ENCODE results near the gene RAB7A.

GRCh38 chr3:128760881-128761280 lies 34.9 kb downstream of the RAB7A start:
- TF ChIP-seq, protein P1, sequence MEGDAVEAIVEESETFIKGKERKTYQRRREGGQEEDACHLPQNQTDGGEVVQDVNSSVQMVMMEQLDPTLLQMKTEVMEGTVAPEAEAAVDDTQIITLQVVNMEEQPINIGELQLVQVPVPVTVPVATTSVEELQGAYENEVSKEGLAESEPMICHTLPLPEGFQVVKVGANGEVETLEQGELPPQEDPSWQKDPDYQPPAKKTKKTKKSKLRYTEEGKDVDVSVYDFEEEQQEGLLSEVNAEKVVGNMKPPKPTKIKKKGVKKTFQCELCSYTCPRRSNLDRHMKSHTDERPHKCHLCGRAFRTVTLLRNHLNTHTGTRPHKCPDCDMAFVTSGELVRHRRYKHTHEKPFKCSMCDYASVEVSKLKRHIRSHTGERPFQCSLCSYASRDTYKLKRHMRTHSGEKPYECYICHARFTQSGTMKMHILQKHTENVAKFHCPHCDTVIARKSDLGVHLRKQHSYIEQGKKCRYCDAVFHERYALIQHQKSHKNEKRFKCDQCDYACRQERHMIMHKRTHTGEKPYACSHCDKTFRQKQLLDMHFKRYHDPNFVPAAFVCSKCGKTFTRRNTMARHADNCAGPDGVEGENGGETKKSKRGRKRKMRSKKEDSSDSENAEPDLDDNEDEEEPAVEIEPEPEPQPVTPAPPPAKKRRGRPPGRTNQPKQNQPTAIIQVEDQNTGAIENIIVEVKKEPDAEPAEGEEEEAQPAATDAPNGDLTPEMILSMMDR (conservative IDR thresholded peaks at IDR 0.05; ENCODE audit: low read depth, low read length), result no peak
- no peak for TF ChIP-seq ELK1 (IDR thresholded peaks at IDR 0.05; ENCODE audit: borderline replicate concordance, low read depth, low read length)
- no peak for TF ChIP-seq POLR2A (IDR thresholded peaks at IDR 0.05; ENCODE audit: low read depth, low read length)
